WI38 (cell line): ENCODE measurements around the gene CACNA2D2.

Experiments
- H3K4me3 ChIP-seq: 2 replicates; pipeline ENCODE4 v1.5.1; 2011; ENCODE audit warnings: low read depth, mild to moderate bottlenecking, control low read depth, low read length
- CTCF ChIP-seq: IDR thresholded peaks from 2 replicates; pipeline ENCODE4 v1.5.1; 2012; ENCODE audit warnings: low read depth, mild to moderate bottlenecking, control low read depth, low read length

The CACNA2D2 gene

GRCh38 chr3:50483374-50483773 is 20.1 kb downstream of the CACNA2D2 start:
- no peak overlapping the region for H3K4me3 ChIP-seq
- no peak for TF ChIP-seq CTCF

- no peak overlapping the region for H3K4me3 ChIP-seq
- TF ChIP-seq CTCF, result no peak
Measured at GRCh38 chr3:50481992-50482391, 21.4 kb downstream of the CACNA2D2 start.

GRCh38 chr3:50480471-50480870 is 23.0 kb downstream of the CACNA2D2 start:
- TF ChIP-seq CTCF, result no peak

GRCh38 chr3:50479523-50479922 is 23.9 kb downstream of the CACNA2D2 start:
- no peak for TF ChIP-seq CTCF
- H3K4me3 ChIP-seq, result no peak overlapping the region

More at GRCh38 chr3:50480471-50480870, 23.0 kb downstream of the CACNA2D2 start:
- no peak overlapping the region for H3K4me3 ChIP-seq

- no peak for TF ChIP-seq CTCF
- no peak overlapping the region for H3K4me3 ChIP-seq
Measured at GRCh38 chr3:50478671-50479260, 24.7 kb downstream of the CACNA2D2 start.

- no peak for TF ChIP-seq CTCF
- H3K4me3 ChIP-seq, result no peak overlapping the region
Measured at GRCh38 chr3:50478051-50478450, 25.4 kb downstream of the CACNA2D2 start.

GRCh38 chr3:50475348-50475747 is 28.1 kb downstream of the CACNA2D2 start:
- no peak for TF ChIP-seq CTCF
- no peak overlapping the region for H3K4me3 ChIP-seq
